ENCODE measurements around the gene ACTN2. TPM values are rescaled to one million over a fixed set of nuclear protein-coding genes. Genes with fewer than 3 reads are reported as not detected.

Gene ACTN2
- total RNA-seq, 1 donor = not detected

DNA sequence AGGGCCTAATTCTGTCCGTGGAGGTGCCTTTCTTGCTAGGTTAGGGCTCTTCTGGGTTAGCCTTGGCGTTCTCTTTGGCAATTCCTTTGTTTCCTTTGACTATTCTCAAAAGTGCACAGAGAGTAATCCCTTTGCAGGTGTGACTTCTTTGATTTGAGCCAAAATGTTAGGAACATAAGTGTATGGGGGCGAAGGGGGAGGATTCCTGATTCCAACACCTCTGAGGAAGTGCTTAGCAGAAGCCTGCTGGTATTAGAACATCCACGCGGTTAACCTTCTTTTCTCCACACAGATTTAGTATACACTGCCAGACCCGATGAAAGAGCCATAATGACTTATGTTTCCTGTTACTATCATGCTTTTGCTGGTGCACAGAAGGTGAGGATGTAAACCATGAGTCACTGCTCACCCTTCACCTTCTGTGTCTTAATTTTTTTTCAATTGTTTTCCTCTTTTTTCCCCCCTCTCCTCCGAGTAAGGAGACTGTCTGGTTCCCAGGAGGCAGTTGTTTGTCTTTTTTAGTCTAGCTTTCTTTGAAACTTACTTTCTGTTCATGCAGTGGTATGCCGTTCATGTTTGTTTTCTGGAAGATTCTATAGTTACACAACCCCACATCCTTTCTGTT is 48.0 kb downstream of the ACTN2 start:
- no peak for DNase-seq (ENCODE audit: low read depth in 2 of 3, low spot score in 2 of 3)

DNA sequence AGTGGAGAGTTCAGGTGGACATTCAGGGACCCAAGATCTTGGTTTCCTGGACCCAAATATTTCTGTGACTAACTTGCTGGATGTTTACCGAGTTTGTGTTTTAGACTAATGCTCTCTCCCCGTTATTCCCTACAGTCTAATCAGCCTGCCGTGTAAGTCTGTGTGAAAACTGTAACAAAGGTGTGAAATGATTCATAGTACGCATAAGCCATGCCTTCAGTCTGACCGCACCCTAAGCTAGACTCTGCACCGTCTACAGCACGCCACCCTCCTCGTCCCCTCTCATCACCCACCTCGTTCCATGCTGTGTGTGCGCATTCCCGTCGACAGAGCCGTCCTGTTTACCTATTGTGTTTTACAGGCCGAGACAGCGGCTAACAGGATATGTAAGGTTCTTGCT is 50.5 kb downstream of the ACTN2 start:
- DNase-seq (ENCODE audit: low read depth in 2 of 3, low spot score in 2 of 3) = no peak

DNA sequence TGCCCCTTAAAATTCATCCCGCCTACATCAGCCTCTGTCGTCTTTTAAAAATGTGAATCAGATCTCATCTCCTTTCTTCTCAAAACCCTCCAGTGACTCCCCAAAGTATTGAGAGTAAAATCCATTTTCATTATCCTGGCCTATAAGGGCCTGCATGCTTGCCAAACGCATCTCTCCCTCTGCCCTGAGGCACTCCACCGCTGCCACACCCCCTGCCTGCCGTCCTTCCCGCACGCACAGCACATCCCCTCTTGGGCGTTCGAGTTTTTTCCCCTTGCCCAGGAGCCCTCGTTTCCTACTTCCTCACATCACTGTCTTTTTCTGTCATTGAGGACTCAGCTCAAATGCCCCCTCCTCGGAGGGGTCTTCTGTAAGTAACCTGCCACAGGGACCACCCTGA is 55.5 kb downstream of the ACTN2 start:
- DNase-seq (ENCODE audit: low read depth in 2 of 3, low spot score in 2 of 3) = no peak

DNA sequence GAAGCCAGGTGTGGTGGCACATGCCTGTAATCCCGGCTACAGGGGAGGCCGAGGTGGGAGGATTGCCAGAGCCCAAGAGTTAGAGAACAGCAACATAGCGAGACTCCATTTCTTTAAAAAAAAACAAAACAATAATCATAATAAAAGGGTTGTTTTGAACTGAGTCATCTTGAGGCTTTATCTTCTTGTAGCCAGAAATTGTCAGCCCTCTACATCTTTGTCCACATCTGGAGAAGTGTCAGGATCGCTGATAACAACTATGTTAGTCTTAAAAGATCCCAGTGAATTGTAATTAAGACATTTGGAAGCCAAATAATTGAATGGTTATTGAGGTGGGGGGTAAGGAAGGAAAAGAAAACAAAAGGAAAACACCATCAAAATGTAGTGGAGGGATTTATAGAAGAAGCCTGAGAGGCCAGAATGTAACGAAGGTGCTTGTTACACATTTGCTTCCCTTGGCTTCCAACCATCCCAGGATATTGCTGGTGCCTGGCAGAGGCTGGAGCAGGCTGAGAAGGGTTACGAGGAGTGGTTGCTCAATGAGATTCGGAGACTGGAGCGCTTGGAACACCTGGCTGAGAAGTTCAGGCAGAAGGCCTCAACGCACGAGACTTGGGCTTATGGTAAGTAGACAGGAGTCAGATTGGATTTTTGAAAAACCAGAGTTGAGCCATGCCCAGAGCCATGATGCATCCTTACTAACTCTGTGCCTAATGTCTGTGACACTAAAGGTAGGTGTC is 56.3 kb downstream of the ACTN2 start:
- DNase-seq (ENCODE audit: low read depth in 2 of 3, low spot score in 2 of 3) = no peak

DNA sequence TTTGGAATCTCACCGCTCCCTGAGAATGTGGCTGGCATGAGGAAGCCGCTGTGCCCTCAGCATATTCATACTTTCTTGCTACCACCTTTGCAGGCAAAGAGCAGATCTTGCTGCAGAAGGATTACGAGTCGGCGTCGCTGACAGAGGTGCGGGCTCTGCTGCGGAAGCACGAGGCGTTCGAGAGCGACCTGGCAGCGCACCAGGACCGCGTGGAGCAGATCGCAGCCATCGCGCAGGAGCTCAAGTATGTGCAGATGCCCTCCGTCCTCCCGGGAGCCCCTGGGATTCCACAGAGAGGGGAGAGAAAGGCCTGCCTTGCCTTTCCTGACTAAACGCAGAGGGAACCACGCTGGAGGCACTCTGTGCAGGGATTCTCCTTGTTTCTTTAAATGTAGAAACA is 58.2 kb downstream of the ACTN2 start:
- DNase-seq (ENCODE audit: low read depth in 2 of 3, low spot score in 2 of 3) = no peak

DNA sequence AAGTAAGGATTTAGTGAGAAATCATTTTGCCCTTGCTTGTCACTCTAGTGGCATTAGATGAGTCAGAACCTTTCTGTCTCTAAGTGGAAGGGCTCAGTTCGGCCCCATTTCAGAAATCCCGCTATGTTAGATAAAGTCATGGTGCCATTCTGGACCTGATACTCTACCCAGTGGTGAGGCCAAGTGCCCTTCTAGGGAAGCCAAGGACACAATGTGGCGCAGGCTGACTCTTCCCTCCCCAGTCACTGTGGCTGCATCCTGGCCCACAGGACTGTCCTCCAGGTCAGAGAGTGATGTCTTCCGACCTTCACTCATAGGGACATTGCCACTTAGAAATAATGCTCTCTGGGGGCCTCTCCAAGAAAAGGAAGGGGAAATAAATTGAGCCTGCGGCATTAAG is 60.5 kb downstream of the ACTN2 start:
- DNase-seq (ENCODE audit: low read depth in 2 of 3, low spot score in 2 of 3) = no peak

DNA sequence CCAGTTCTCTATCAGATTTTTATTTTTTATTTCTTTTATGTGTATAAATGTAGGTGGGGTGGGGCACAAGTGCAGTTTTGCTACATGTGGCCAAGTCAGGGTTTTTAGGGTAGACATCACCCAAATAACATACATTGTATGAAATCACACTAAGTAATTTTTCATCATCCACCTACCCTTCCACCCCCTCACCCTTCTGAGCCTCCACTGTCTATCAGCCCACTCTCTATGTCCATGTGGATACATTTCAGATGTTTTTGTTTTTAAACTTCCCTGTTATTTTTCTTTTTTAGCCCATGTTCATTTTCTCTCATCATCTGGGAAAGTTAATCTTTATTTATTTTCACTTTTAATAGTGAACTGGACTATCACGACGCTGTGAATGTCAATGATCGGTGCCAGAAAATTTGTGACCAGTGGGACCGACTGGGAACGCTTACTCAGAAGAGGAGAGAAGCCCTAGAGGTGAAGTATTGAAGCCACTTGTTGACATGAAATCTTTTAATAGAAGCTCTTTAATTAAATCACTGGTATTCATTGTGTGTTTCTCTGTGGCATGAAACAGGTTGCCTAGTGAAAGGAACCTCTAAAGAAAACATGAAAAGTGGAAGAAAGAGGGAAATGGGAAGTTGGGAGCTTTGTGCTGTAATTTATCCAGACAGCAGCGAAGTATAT is 61.1 kb downstream of the ACTN2 start:
- no peak for DNase-seq (ENCODE audit: low read depth in 2 of 3, low spot score in 2 of 3)

DNA sequence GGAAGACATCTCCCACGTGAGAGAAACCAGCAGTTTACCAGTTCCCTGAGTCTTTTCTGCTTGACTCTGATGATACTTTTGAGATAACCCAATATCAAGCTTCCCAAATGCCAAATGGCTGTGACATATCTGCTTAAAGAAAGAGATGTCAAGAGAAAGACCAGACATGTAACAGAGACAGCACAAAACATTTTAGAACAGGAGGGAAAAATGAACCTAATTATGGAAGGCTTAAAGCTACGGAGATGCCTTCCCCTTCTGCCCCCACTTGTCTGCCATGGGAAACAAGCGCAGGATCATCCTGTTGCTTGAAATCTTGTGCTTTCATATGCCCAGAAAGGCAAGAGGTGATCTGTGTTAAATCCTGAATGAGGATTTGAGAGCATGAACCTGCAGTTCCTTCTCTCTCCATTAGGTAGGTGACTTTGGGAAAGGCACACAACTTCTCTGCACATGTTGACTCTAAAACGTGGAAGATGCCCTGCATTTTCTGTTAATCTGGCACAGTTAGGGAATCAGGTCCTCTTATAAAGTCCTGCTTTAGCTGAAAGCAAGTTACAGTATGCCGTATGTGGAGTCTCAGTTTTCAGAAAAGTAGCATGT is 62.1 kb downstream of the ACTN2 start:
- DNase-seq (ENCODE audit: low read depth in 2 of 3, low spot score in 2 of 3) = no peak

DNA sequence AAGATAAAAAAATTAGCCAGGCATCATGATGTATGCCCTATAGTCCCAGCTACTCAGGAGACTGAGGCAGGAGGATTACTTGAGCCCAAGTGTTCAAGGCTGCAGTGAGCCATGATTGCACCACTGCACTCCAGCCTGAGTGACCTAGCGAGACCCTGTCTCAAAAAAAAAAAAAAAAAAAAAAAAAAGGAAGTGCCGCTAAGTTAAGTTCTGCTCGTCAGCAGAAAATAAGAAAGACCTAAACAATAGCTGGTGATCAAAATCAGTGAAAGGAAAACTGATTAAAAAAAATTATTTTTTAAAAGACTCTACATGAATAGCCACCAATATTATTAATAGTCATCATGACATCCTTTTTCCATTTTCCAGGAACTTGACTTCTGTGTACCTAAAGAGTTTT is 64.6 kb downstream of the ACTN2 start:
- DNase-seq (ENCODE audit: low read depth in 2 of 3, low spot score in 2 of 3) = no peak

DNA sequence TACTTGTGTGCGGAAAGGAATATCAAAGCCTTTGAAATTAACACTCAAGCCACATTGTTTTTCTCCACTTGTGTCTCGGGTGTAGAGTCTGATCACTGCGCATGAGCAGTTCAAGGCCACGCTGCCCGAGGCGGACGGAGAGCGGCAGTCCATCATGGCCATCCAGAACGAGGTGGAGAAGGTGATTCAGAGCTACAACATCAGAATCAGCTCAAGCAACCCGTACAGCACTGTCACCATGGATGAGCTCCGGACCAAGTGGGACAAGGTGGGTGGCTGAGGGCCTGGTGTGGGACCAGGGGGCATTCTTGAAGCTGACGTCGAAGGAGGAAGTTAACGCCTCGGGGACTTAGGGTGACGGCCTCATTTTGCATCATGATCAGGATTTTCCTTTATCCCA is 65.1 kb downstream of the ACTN2 start:
- no peak for DNase-seq (ENCODE audit: low read depth in 2 of 3, low spot score in 2 of 3)

DNA sequence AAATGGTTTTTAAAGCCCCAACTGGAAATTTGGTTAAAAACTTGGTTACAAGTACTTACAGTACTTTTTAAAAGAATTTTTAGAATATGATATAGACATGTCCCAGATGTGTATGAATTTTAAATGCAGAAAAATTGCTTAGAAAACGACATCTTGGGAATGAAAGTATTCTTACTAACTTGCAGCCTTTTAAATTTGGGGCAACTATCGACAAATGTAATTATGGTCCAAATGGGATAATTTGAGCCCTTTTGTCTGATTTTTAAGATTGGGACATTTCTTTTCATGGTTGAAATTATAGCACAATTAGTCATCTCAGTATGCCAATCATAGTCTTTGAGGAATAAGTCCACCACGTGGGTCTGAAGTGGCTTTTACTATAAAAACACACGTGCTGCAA is 65.6 kb downstream of the ACTN2 start:
- DNase-seq (ENCODE audit: low read depth in 2 of 3, low spot score in 2 of 3) = no peak

DNA sequence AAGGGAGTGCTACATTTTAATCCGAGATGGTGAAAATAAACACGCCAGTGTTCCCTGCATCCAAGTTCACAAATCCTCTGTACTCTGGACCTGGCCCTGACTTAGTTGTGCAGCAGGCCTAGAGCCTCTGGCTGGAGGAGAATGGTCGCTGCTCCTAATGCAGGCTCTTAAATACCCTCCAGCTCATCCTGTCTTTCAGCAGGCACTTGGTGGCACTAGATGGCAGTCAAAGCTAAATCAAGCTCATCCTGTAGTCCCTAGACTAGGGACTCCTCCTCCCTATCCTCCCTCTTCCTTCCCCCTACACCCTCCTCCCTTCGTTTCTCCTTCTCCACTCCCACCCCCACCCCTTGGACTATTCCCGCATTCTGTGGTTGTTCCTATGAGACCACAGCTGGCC is 67.2 kb downstream of the ACTN2 start:
- peak in 1 of 3 donors; percentile 29 for DNase-seq (ENCODE audit: low read depth in 2 of 3, low spot score in 2 of 3)

DNA sequence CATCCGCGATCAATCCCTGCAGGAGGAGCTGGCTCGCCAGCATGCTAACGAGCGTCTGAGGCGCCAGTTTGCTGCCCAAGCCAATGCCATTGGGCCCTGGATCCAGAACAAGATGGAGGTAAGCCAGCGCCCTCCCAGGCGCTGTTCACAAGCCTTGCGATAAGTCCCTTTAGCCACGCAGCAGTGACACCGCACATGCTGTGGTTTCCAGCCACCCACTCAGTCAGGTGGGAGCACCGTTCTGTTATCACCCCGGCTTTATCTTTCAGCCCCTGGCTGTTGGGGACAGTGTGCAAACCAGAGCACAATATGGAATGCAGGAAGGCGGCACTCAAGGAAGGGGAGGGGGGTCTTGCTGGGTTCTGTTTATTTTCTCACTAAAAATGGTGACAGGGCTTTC is 67.7 kb downstream of the ACTN2 start:
- no peak for DNase-seq (ENCODE audit: low read depth in 2 of 3, low spot score in 2 of 3)

DNA sequence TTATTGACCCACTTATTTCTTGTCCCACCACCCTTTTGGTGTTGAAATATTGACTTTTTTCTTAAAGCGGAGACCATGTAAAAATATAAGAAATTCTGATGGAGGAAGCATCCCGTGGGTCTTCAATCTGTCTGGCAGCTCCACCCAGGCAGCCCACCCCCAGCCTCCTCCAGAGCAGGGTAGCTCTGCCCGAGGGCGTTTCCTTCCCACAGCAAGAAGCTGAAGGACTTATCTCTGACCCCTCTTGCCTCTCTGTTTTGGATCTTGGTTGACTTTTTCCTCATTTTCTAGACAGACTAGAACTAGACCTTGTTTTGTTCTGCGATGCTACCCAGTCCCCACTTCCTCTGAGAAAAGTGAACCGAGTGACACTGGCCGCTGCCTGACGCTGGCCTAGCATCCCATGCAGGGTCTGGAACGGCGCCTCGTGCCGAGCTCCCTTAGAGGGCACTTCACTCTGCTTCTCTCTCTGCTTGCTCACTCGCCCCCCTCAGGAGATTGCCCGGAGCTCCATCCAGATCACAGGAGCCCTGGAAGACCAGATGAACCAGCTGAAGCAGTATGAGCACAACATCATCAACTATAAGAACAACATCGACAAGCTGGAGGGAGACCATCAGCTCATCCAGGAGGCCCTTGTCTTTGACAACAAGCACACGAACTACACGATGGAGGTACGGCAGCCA is 68.4 kb downstream of the ACTN2 start:
- DNase-seq (ENCODE audit: low read depth in 2 of 3, low spot score in 2 of 3) = no peak

DNA sequence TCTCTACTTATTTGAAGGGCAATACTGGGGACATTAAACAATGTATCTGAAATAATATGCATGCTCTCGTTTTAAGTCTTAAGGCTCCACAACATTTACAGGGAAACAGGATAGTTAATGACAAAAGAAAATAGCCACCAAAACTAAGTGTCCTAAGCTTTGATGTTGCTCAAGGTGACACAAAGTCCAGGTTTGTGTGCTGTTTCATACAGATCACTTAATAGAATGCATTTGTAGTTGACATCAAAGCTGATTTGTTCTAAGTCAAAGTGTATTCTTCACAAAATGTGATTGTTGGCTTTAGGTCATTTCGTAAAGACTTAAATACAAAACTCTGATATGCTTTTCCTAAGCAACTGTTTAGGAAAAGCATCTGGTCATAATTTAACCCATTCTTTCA is 71.3 kb downstream of the ACTN2 start:
- DNase-seq (ENCODE audit: low read depth in 2 of 3, low spot score in 2 of 3) = no peak

DNA sequence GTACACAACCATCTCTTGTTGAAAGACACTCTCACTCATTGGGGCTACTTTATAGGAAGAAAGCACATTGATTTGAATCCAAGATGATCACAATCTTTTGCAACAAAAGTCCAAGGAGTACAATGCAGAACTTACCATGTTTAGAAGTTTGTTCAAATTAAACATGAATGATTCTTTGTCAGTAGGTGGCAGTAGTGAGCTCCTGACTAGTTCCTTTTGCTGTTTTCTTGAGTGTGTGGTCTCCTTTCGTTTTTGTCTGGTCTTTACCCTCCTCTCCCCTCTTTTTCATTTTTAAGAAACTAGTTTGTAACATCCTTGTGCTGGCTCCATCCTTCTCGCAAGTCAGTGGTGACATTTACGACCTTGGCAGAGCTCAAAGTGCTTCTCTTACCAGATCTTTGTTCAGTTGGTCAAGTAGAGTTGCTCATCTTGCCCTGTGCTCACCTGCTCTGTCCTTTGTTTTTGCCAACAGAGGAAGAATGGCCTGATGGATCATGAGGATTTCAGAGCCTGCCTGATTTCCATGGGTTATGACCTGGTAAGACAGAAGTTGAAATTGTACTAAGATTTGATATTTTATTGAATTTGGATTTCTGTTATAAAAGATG is 73.1 kb downstream of the ACTN2 start:
- peak; percentile 18 to 79 (median 39) for DNase-seq (ENCODE audit: low read depth in 2 of 3, low spot score in 2 of 3)

DNA sequence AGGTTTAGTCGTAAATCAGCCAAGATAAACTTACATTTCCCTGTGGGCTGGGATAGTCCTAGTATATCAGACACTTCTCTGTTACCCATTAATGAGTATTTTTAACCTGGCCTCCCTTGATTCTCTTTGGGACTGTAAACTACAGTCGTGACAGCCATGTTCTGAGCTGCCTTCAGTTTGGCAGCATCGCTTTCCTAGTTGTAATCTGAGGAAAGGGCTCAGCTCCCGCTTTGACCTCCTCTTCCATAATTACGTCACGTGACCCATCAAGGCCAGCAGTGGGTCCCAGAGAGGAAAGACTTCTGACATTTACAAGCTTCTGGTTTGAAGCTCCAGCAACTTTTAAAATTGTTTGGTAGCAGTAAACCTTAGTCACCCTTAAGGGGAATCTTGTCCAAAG is 74.2 kb downstream of the ACTN2 start:
- DNase-seq (ENCODE audit: low read depth in 2 of 3, low spot score in 2 of 3) = no peak

DNA sequence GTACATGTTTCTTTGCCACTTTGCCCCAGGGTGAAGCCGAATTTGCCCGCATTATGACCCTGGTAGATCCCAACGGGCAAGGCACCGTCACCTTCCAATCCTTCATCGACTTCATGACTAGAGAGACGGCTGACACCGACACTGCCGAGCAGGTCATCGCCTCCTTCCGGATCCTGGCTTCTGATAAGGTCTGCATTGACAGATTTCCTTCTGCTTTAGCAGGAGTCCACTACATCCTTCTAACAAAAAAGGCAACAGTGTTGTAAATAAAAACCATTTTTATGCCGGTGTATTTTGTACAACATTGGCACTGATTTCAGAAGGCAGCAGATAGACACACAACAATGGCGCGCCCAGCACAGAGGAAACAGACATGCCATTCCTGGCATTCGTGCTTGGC is 74.7 kb downstream of the ACTN2 start:
- DNase-seq (ENCODE audit: low read depth in 2 of 3, low spot score in 2 of 3) = no peak

DNA sequence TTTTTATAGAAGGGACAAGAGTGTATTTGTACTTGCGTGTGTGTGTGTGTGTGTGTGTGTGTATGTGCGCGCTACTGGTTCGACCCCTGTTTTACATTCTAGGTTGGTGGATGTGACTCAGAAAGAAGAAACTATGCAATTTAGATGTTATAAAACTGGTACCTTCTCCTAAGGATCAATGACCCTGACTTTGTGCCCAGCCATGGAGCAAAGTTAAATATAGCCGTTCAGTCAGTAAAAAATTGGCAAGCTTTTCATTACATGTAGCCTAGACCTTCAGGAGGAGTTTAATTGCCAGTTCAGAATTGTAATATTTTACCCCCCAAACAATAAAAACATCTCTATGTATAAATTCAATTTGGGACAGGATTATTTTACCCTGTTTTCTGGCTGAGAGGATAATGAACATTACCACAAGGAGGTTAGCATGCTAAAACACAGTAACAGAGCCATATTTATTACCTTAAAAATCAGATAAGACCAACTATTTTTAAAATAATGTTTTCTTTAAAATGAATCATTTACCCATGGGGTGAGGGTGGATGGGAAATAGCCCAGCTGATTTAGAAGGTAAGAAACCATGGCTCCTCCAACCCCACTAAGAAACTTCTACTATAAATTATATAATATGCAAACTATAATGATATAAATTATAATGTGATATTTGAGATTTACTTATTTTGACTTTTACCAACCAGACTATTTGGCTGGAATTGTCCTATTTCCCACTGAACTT is 75.3 kb downstream of the ACTN2 start:
- no peak for DNase-seq (ENCODE audit: low read depth in 2 of 3, low spot score in 2 of 3)

DNA sequence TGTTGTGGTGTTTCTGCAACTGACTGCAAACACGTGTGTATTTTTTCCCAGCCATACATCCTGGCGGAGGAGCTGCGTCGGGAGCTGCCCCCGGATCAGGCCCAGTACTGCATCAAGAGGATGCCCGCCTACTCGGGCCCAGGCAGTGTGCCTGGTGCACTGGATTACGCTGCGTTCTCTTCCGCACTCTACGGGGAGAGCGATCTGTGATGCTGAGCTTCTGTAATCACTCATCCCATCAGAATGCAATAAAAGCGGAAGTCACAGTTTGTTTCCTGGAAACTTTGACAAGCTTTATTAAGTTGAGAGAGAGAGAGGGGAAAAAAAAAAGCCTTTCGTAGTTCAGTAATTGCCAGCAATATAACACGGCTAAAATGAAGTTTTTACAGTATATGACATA is 76.1 kb downstream of the ACTN2 start:
- peak in 2 of 3 donors; percentile 11 to 69 for DNase-seq (ENCODE audit: low read depth in 2 of 3, low spot score in 2 of 3)
